Measurements from ENCODE around the gene KNDC1.
A peak's percentile ranks its signal among the peaks of the same experiment; 100 is the strongest.

KNDC1 gene

GRCh38 chr10:133238466-133238804 is 78.4 kb downstream of the KNDC1 start:
- TF ChIP-seq FOXP2 (optimal IDR thresholded peaks at IDR 0.05; ENCODE audit: borderline replicate concordance, extremely low read depth, extremely low read length, insufficient read depth) (no peak), REST (IDR thresholded peaks at IDR 0.05; ENCODE audit: insufficient read depth in 1 of 2, low read depth in 2 of 2, low read length in 2 of 2) (no peak)

- no peak for TF ChIP-seq POLR2AphosphoS5 (IDR thresholded peaks at IDR 0.05; ENCODE audit: low read depth, low read length)
Observed at GRCh38 chr10:133239990-133240389, 80.0 kb downstream of the KNDC1 start.

GRCh38 chr10:133241501-133242205 is 81.6 kb downstream of the KNDC1 start:
- no peak for TF ChIP-seq POLR2AphosphoS5 (IDR thresholded peaks at IDR 0.05; ENCODE audit: low read depth, low read length)
- TF ChIP-seq SIN3A (IDR thresholded peaks at IDR 0.05; ENCODE audit: borderline replicate concordance, insufficient read depth, low read length): no peak
- no peak for TF ChIP-seq REST (IDR thresholded peaks at IDR 0.05; ENCODE audit: insufficient read depth in 1 of 2, low read depth in 2 of 2, low read length in 2 of 2)
- no peak for TF ChIP-seq TAF1 (IDR thresholded peaks at IDR 0.05; ENCODE audit: borderline replicate concordance, insufficient read depth, low read length)
- TF ChIP-seq FOXP2 (optimal IDR thresholded peaks at IDR 0.05; ENCODE audit: borderline replicate concordance, extremely low read depth, extremely low read length, insufficient read depth): no peak

GRCh38 chr10:133242611-133243356 is 82.8 kb downstream of the KNDC1 start:
- no peak for TF ChIP-seq TAF1 (IDR thresholded peaks at IDR 0.05; ENCODE audit: borderline replicate concordance, insufficient read depth, low read length)
- TF ChIP-seq SIN3A (IDR thresholded peaks at IDR 0.05; ENCODE audit: borderline replicate concordance, insufficient read depth, low read length): peak; percentile 33; the same call in 1 of the 2 replicates

- TF ChIP-seq SIN3A (IDR thresholded peaks at IDR 0.05; ENCODE audit: borderline replicate concordance, insufficient read depth, low read length) (no peak), FOXP2 (optimal IDR thresholded peaks at IDR 0.05; ENCODE audit: borderline replicate concordance, extremely low read depth, extremely low read length, insufficient read depth) (no peak), POLR2AphosphoS5 (IDR thresholded peaks at IDR 0.05; ENCODE audit: low read depth, low read length) (no peak), REST (IDR thresholded peaks at IDR 0.05; ENCODE audit: insufficient read depth in 1 of 2, low read depth in 2 of 2, low read length in 2 of 2) (no peak), TAF1 (IDR thresholded peaks at IDR 0.05; ENCODE audit: borderline replicate concordance, insufficient read depth, low read length) (no peak)
Observed at GRCh38 chr10:133243593-133243992, 83.6 kb downstream of the KNDC1 start.

- TF ChIP-seq TAF1 (IDR thresholded peaks at IDR 0.05; ENCODE audit: borderline replicate concordance, insufficient read depth, low read length) (no peak), REST (IDR thresholded peaks at IDR 0.05; ENCODE audit: insufficient read depth in 1 of 2, low read depth in 2 of 2, low read length in 2 of 2) (no peak), POLR2AphosphoS5 (IDR thresholded peaks at IDR 0.05; ENCODE audit: low read depth, low read length) (no peak), FOXP2 (optimal IDR thresholded peaks at IDR 0.05; ENCODE audit: borderline replicate concordance, extremely low read depth, extremely low read length, insufficient read depth) (no peak)
Observed at GRCh38 chr10:133245439-133246235, 85.6 kb downstream of the KNDC1 start.
